SK-N-SH (cell line): Measurements from ENCODE around the gene ADGRL3. TPM values are rescaled to one million over a fixed set of nuclear protein-coding genes. Genes with fewer than 3 reads are reported as not detected.
"Not testable (repeated sequence)": the region's sequence is repeated elsewhere in the genome, so short reads cannot be mapped to it uniquely, and the experiment has no call there.

Experiments
- CTCF ChIA-PET: fragments of 300-600, 350-600 bp; formaldehyde crosslinking; extraction: SDS; loops from one replicate; lab custom pipeline; 2021; lab: Yijun Ruan, JAX
- POLR2A ChIA-PET: fragments of 350-600 bp; sonication (Branson Sonifier 250); formaldehyde crosslinking; extraction: SDS; loops from one replicate; lab custom pipeline; 2020; ENCODE audit warnings: antibody characterized with exemption, inconsistent platforms; lab: Yijun Ruan, JAX
- DNase-seq: peaks from one replicate; pipeline ENCODE4 v3.0.0; 2012
- H2AFZ ChIP-seq: fragments of 200-600 bp; sonication (generic); 2 replicates; pipeline ENCODE4 v1.8.1; 2016; ENCODE audit warnings: antibody characterized with exemption, mild to moderate bottlenecking, low read depth
- H3F3A ChIP-seq: fragments of 200-600 bp; sonication (generic); replicated peaks from 2 replicates; pipeline ENCODE3; 2016; ENCODE audit warnings: antibody characterized with exemption, mild to moderate bottlenecking; ENCODE audit not compliant: insufficient read depth
- H3K27ac ChIP-seq, 2 experiments: fragments of 200-500 bp in 1 of 2; fragments of 200-600 bp in 1 of 2; sonication (Bioruptor generic) in 1 of 2; sonication (generic), shearing (Covaris generic) in 1 of 2; 2 replicates each; pipeline versions ENCODE4 v1.5.1 to v1.6.1; 2014 to 2016; ENCODE audit warnings: low read depth in 2 of 2, inconsistent platforms in 1 of 2, low read length in 1 of 2, mild to moderate bottlenecking in 1 of 2, mixed read lengths in 1 of 2
- H3K27me3 ChIP-seq: fragments of 200-600 bp; sonication (generic), shearing (Covaris generic); 2 replicates; pipeline ENCODE4 v1.6.1; 2016; ENCODE audit warnings: mixed run types; ENCODE audit not compliant: insufficient read depth
- H3K36me3 ChIP-seq, 2 experiments: fragments of 200-500 bp in 1 of 2; fragments of 200-600 bp in 1 of 2; sonication (Bioruptor generic) in 1 of 2; sonication (generic) in 1 of 2; replicated peaks in 1 of 2; 2 replicates each; pipeline versions ENCODE3 to v1.5.1; 2014 to 2016; ENCODE audit warnings: low read length in 1 of 2, mild to moderate bottlenecking in 1 of 2; ENCODE audit not compliant: insufficient read depth in 2 of 2, control insufficient read depth in 1 of 2
- H3K4me1 ChIP-seq, 2 experiments: fragments of 200-500 bp in 1 of 2; fragments of 200-600 bp in 1 of 2; sonication (Bioruptor generic) in 1 of 2; sonication (generic), shearing (Covaris generic) in 1 of 2; 2 replicates each; pipeline versions ENCODE4 v1.5.1 to v1.6.1; 2014 to 2016; ENCODE audit warnings: low read depth in 1 of 2, low read length in 1 of 2, mixed run types in 1 of 2; ENCODE audit not compliant: insufficient read depth in 2 of 2, control insufficient read depth in 1 of 2
- H3K4me2 ChIP-seq: fragments of 200-600 bp; sonication (generic), shearing (Covaris generic); 2 replicates; pipeline ENCODE4 v1.6.1; 2017; ENCODE audit warnings: mixed run types
- H3K4me3 ChIP-seq, 2 experiments: fragments of 200-500 bp in 1 of 2; fragments of 200-600 bp in 1 of 2; sonication (Bioruptor generic) in 1 of 2; sonication (generic), shearing (Covaris generic) in 1 of 2; 2 replicates each; pipeline versions ENCODE4 v1.5.1 to v1.8.1; 2014 to 2016; ENCODE audit warnings: low read depth in 2 of 2, inconsistent platforms in 1 of 2, low read length in 1 of 2, mild to moderate bottlenecking in 1 of 2, mixed read lengths in 1 of 2, moderate library complexity in 1 of 2
- H3K79me2 ChIP-seq: fragments of 200-600 bp; sonication (generic); 2 replicates; pipeline ENCODE4 v1.8.1; 2017; ENCODE audit warnings: mild to moderate bottlenecking; ENCODE audit not compliant: insufficient read depth
- H3K9ac ChIP-seq: fragments of 200-600 bp; sonication (generic); 2 replicates; pipeline ENCODE4 v1.6.1; 2017; ENCODE audit warnings: mixed run types
- H3K9me2 ChIP-seq: fragments of 200-600 bp; sonication (generic); 2 replicates; pipeline ENCODE4 v1.6.1; 2017; ENCODE audit warnings: mixed run types
- H3K9me3 ChIP-seq: fragments of 200-600 bp; sonication (generic); 2 replicates; pipeline ENCODE4 v1.6.1; 2017; ENCODE audit warnings: mixed run types, mild to moderate bottlenecking, moderate library complexity
- H4K20me1 ChIP-seq: fragments of 200-600 bp; sonication (generic); 2 replicates; pipeline ENCODE4 v1.6.1; 2017; ENCODE audit warnings: mild to moderate bottlenecking, mixed run types; ENCODE audit not compliant: insufficient read depth
- CHD2 ChIP-seq: fragments of 150-350 bp; IDR thresholded peaks from 2 replicates; pipeline ENCODE4 v1.6.1; 2018; ENCODE audit warnings: low read length; ENCODE audit not compliant: partially characterized antibody
- EP300 ChIP-seq, 2 experiments: IDR thresholded peaks; 2 replicates each; pipeline versions ENCODE4 v1.4.0 to v1.6.1; 2012; ENCODE audit warnings: borderline replicate concordance in 1 of 2, low read depth in 1 of 2, low read length in 1 of 2
- FOXJ3 ChIP-seq: sonication (generic); formaldehyde crosslinking; IDR thresholded peaks from 2 replicates; pipeline ENCODE4 v1.5.1; 2020; ENCODE audit warnings: mild to moderate bottlenecking, missing genetic modification reagents
- NRF1 ChIP-seq: IDR thresholded peaks from 2 replicates; pipeline ENCODE4 v1.6.1; 2012; ENCODE audit warnings: low read depth, mild to moderate bottlenecking, low read length
- PBX3 ChIP-seq: IDR thresholded peaks from 2 replicates; pipeline ENCODE4; 2012
- POLR2AphosphoS5 ChIP-seq: IDR thresholded peaks from 2 replicates; pipeline ENCODE4 v1.6.1; 2012; ENCODE audit warnings: low read depth, low read length
- RAD21 ChIP-seq: IDR thresholded peaks from 2 replicates; pipeline ENCODE4 v1.6.1; 2012; ENCODE audit warnings: mild to moderate bottlenecking, low read length
- RCOR1 ChIP-seq: fragments of 150-350 bp; IDR thresholded peaks from 2 replicates; pipeline ENCODE4 v1.6.1; 2017; ENCODE audit warnings: antibody characterized with exemption, low read length
- RFX5 ChIP-seq: IDR thresholded peaks from 2 replicates; pipeline ENCODE4 v1.6.1; 2012; ENCODE audit warnings: mild to moderate bottlenecking, improper control_type of control experiment, low read length
- RXRA ChIP-seq: IDR thresholded peaks from 2 replicates; pipeline ENCODE4 v1.4.0; 2012; ENCODE audit warnings: low read depth, mild to moderate bottlenecking, borderline replicate concordance
- SIN3A ChIP-seq: IDR thresholded peaks from 2 replicates; pipeline ENCODE4 v1.6.1; 2012; ENCODE audit warnings: low read depth, mild to moderate bottlenecking, low read length, moderate library complexity, borderline replicate concordance
- USF1 ChIP-seq: IDR thresholded peaks from 2 replicates; pipeline ENCODE4 v1.4.0; 2012; ENCODE audit warnings: low read depth, borderline replicate concordance
- WGBS: methylation state at CpG from one replicate; pipeline ENCODE4 v1.1.6; 2017; ENCODE audit warnings: low lambda C conversion rate; 5-methylcytosine and 5-hydroxymethylcytosine counted together
- polyA plus RNA-seq, 3 experiments: library from polyadenylated mRNA; depleted of rRNA; stranded (reverse); fragments of >200 nt; gene quantifications; 2 replicates each; pipeline ENCODE4 v1.2.3, GENCODE V29; 2012

ADGRL3 gene
- polyA plus RNA-seq, 1 of the 3 experiments (the other 2 are of a cell fraction): 0.03 TPM

- POLR2A ChIA-PET, H3K36me3 ChIP-seq, H3K27ac ChIP-seq, H2AFZ ChIP-seq, H4K20me1 ChIP-seq, H3K9ac ChIP-seq, H3K9me3 ChIP-seq, H3K9me2 ChIP-seq, H3F3A ChIP-seq, H3K4me3 ChIP-seq, H3K79me2 ChIP-seq, H3K4me2 ChIP-seq, H3K4me1 ChIP-seq, CTCF ChIA-PET, H3K27me3 ChIP-seq, DNase-seq: not testable (repeated sequence)
- 75% methylated on average over 17 of the region's 26 CpGs for WGBS
Measured at GRCh38 chr4:61372817-61373216, 172.7 kb downstream of the ADGRL3 start.

- Histone ChIP-seq H3K9ac (no peak overlapping the region), H3K27me3 (no peaks in the 10 kb centered on the region), H3K4me3 (no peak overlapping the region), H3K27ac (no peak overlapping the region), H3K9me2 (no peaks in the 10 kb centered on the region), H3K9me3 (no peaks in the 10 kb centered on the region)
- TF ChIP-seq RAD21 (no peak), EP300 (IDR thresholded peaks at IDR 0.05; ENCODE audit: borderline replicate concordance in 1 of 2, low read depth in 1 of 2, low read length in 1 of 2) (no peak), RFX5 (no peak), CHD2 (no peak), FOXJ3 (CRISPR knock-in tag) (no peak), RXRA (no peak), POLR2AphosphoS5 (no peak), RCOR1 (no peak), PBX3 (no peak)
- TF ChIP-seq, all 33 proteins: peak for 0
- H3K4me1 ChIP-seq: no peaks in the 10 kb centered on the region
- 25% methylated on average over 1 of the region's 1 CpG for WGBS
- H3K4me2 ChIP-seq: no peak overlapping the region
- CTCF ChIA-PET: no interaction called here
- H4K20me1 ChIP-seq: no peaks in the 10 kb centered on the region
- POLR2A ChIA-PET: no interaction called here
- DNase-seq: no peak
- no peak overlapping the region for H2AFZ ChIP-seq
- H3F3A ChIP-seq: no peaks in the 10 kb centered on the region
- no peaks in the 10 kb centered on the region for H3K79me2 ChIP-seq
- H3K36me3 ChIP-seq: no peaks in the 10 kb centered on the region
Measured at GRCh38 chr4:61373901-61374440, 173.8 kb downstream of the ADGRL3 start.

GRCh38 chr4:61374447-61374891 lies 174.3 kb downstream of the ADGRL3 start:
- ChIA-PET CTCF (no interaction called here), POLR2A (no interaction called here)
- H3K9ac ChIP-seq: no peak overlapping the region
- H3K9me3 ChIP-seq: no peaks in the 10 kb centered on the region
- H3K27me3 ChIP-seq: no peaks in the 10 kb centered on the region
- no peaks in the 10 kb centered on the region for H4K20me1 ChIP-seq
- no peaks in the 10 kb centered on the region for H3K79me2 ChIP-seq
- no peaks in the 10 kb centered on the region for H3F3A ChIP-seq
- TF ChIP-seq NRF1 (no peak), RCOR1 (no peak), USF1 (no peak), FOXJ3 (CRISPR knock-in tag) (no peak), POLR2AphosphoS5 (no peak), RFX5 (no peak), SIN3A (no peak), PBX3 (no peak)
- H3K27ac ChIP-seq: no peak overlapping the region
- H3K4me2 ChIP-seq: no peak overlapping the region
- no peaks in the 10 kb centered on the region for H3K4me1 ChIP-seq
- no peaks in the 10 kb centered on the region for H3K9me2 ChIP-seq
- no peaks in the 10 kb centered on the region for H3K36me3 ChIP-seq
- H3K4me3 ChIP-seq: no peak overlapping the region
- 29% methylated on average over 1 of the region's 1 CpG for WGBS
- H2AFZ ChIP-seq: no peak overlapping the region
- no peak for DNase-seq
